Measurements from ENCODE around the gene TNKS1BP1. TPM values are rescaled to one million over a fixed set of nuclear protein-coding genes. Genes with fewer than 3 reads are reported as not detected.

The TNKS1BP1 gene
- total RNA-seq, 1 experiment from 2014 or later: 94.6 TPM

GRCh38 chr11:57348636-57349313 lies 24.0 kb upstream of the TNKS1BP1 start:
- TF ChIP-seq TCF7L2 (IDR thresholded peaks at IDR 0.05; ENCODE audit: low read depth, low read length): no peak
- in situ Hi-C loops (cut with HindIII; ENCODE audit: low pct_unique_long_range_greater_than_20kb, low sequenced_read_pairs): no loop called here
- no peak overlapping the region for H3K4me3 ChIP-seq (ENCODE audit: low read depth in 2 of 2, low read length in 2 of 2)
- intact Hi-C loops (cut with micrococcal nuclease; ENCODE audit: unreplicated experiment): loop anchor here (5.0 to 10.0 kb wide), 4 partner anchors 109 to 294 kb away; partner anchors contain the start of gene UBE2L6
- ATAC-seq: no peak
- CTCF ChIA-PET: interaction anchor here (0.7 kb wide), 1 partner anchor 149 kb away, joined by 5 read pairs; no protein-coding TSS in a partner anchor
- no peak overlapping the region for H3K27ac ChIP-seq (ENCODE audit: low read length)
- POLR2A ChIA-PET: no interaction called here
- H3K9me3 ChIP-seq (ENCODE audit: control insufficient read depth, insufficient read depth, low read depth, low read length): 0 out of 2 replicates have a peak, but pooled peaks cover 3% of the 10 kb centered on the region
- no peak for DNase-seq (ENCODE audit: low read depth, low spot score)
- no peaks in the 10 kb centered on the region for H3K36me3 ChIP-seq (ENCODE audit: control insufficient read depth, insufficient read depth, low read length)
- no peaks in the 10 kb centered on the region for H3K4me1 ChIP-seq (ENCODE audit: control insufficient read depth, insufficient read depth, low read length)
- no TSS peak for BruUV-seq (replicated peaks)
- H3K27me3 ChIP-seq (ENCODE audit: control insufficient read depth, insufficient read depth, low read length): no peaks in the 10 kb centered on the region

GRCh38 chr11:57348052-57348451 lies 23.3 kb upstream of the TNKS1BP1 start:
- H3K27ac ChIP-seq (ENCODE audit: low read length): no peak overlapping the region
- BruUV-seq (replicated peaks): no TSS peak
- ChIA-PET POLR2A (no interaction called here), CTCF (no interaction called here)
- DNase-seq (ENCODE audit: low read depth, low spot score) (no peak), ATAC-seq (no peak)
- intact Hi-C loops (cut with micrococcal nuclease; ENCODE audit: unreplicated experiment) (loop anchor here (5.0 to 10.0 kb wide), 4 partner anchors 109 to 294 kb away; partner anchors contain the start of gene UBE2L6), in situ Hi-C loops (cut with HindIII; ENCODE audit: low pct_unique_long_range_greater_than_20kb, low sequenced_read_pairs) (no loop called here)
- H3K4me1 ChIP-seq (ENCODE audit: control insufficient read depth, insufficient read depth, low read length): no peaks in the 10 kb centered on the region
- no peaks in the 10 kb centered on the region for H3K27me3 ChIP-seq (ENCODE audit: control insufficient read depth, insufficient read depth, low read length)
- TF ChIP-seq REST (IDR thresholded peaks at IDR 0.05; ENCODE audit: insufficient read depth in 1 of 2, low read depth in 2 of 2, low read length in 1 of 2) (no peak), SIN3A (IDR thresholded peaks at IDR 0.05; ENCODE audit: borderline replicate concordance, insufficient read depth, low read depth, low read length) (no peak), CTCF (IDR thresholded peaks at IDR 0.05) (no peak), TCF7L2 (IDR thresholded peaks at IDR 0.05; ENCODE audit: low read depth, low read length) (no peak), POLR2AphosphoS5 (IDR thresholded peaks at IDR 0.05; ENCODE audit: low read depth, low read length) (no peak)
- H3K36me3 ChIP-seq (ENCODE audit: control insufficient read depth, insufficient read depth, low read length): no peaks in the 10 kb centered on the region
- no peak overlapping the region for H3K4me3 ChIP-seq (ENCODE audit: low read depth in 2 of 2, low read length in 2 of 2)
- H3K9me3 ChIP-seq (ENCODE audit: control insufficient read depth, insufficient read depth, low read depth, low read length): 0 out of 2 replicates have a peak, but pooled peaks cover 3% of the 10 kb centered on the region

- 0 out of 2 replicates have a peak, but pooled peaks cover 3% of the 10 kb centered on the region for H3K9me3 ChIP-seq (ENCODE audit: control insufficient read depth, insufficient read depth, low read depth, low read length)
- no TSS peak for BruUV-seq (replicated peaks)
- POLR2A ChIA-PET: no interaction called here
- in situ Hi-C loops (cut with HindIII; ENCODE audit: low pct_unique_long_range_greater_than_20kb, low sequenced_read_pairs) (no loop called here), intact Hi-C loops (cut with micrococcal nuclease; ENCODE audit: unreplicated experiment) (loop anchor here (5.0 to 10.0 kb wide), 4 partner anchors 110 to 295 kb away; partner anchors contain the start of gene UBE2L6)
- DNase-seq (ENCODE audit: low read depth, low spot score) (no peak), ATAC-seq (no peak)
- CTCF ChIA-PET: no interaction called here
- H3K27ac ChIP-seq (ENCODE audit: low read length): no peak overlapping the region
- TF ChIP-seq SIN3A (IDR thresholded peaks at IDR 0.05; ENCODE audit: borderline replicate concordance, insufficient read depth, low read depth, low read length) (no peak), POLR2AphosphoS5 (IDR thresholded peaks at IDR 0.05; ENCODE audit: low read depth, low read length) (no peak), CTCF (IDR thresholded peaks at IDR 0.05) (no peak), REST (IDR thresholded peaks at IDR 0.05; ENCODE audit: insufficient read depth in 1 of 2, low read depth in 2 of 2, low read length in 1 of 2) (no peak), TCF7L2 (IDR thresholded peaks at IDR 0.05; ENCODE audit: low read depth, low read length) (no peak)
- no peaks in the 10 kb centered on the region for H3K4me1 ChIP-seq (ENCODE audit: control insufficient read depth, insufficient read depth, low read length)
- H3K27me3 ChIP-seq (ENCODE audit: control insufficient read depth, insufficient read depth, low read length): no peaks in the 10 kb centered on the region
- no peak overlapping the region for H3K4me3 ChIP-seq (ENCODE audit: low read depth in 2 of 2, low read length in 2 of 2)
- H3K36me3 ChIP-seq (ENCODE audit: control insufficient read depth, insufficient read depth, low read length): no peaks in the 10 kb centered on the region
Measured at GRCh38 chr11:57347336-57347735, 22.6 kb upstream of the TNKS1BP1 start.
